ENCODE results near the gene ZNFX1.

DNA sequence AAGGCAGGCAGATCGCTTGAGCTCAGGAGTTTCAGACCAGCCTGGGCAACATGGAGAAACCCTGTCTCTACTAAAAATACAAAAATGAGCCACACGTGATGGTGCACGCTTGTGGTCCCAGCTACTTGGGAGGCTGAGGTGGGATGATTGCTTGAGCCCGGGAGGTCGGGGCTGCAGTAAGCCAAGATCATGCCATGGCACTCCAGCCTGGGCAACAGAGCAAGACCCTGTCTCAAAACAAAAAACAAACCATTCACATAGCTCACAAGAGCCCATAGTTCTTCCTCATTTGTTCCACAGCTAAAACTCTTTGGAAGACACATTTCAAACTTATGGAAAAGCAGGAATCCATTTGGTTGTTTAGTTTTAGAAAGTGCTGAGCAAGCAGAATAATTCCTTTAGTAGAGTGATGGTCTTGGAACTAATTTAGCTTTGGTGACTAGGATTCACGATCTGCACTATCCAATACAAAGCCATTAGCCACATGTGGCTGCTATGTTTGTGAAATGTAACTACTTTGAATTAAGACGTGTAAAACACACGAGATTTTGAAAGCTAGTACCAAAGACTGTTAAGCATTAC is 4.1 kb downstream of the ZNFX1 start:
- no peak for TF ChIP-seq POLR2AphosphoS5 (IDR thresholded peaks at IDR 0.05; ENCODE audit: low read depth, low read length)
- no peak for TF ChIP-seq SIN3A (IDR thresholded peaks at IDR 0.05; ENCODE audit: borderline replicate concordance, insufficient read depth, low read length)
- no peak for TF ChIP-seq FOXP2 (optimal IDR thresholded peaks at IDR 0.05; ENCODE audit: borderline replicate concordance, extremely low read depth, extremely low read length, insufficient read depth)
- TF ChIP-seq TAF1 (IDR thresholded peaks at IDR 0.05; ENCODE audit: borderline replicate concordance, insufficient read depth, low read length): no peak
- TF ChIP-seq REST (IDR thresholded peaks at IDR 0.05; ENCODE audit: insufficient read depth in 1 of 2, low read depth in 2 of 2, low read length in 2 of 2): no peak

Measured in PFSK-1 (cell line).